K562 (cell line): ENCODE data around the gene TNFRSF18. TPM values are rescaled to one million over a fixed set of nuclear protein-coding genes. Genes with fewer than 3 reads are reported as not detected.

ENCODE experiments used
- ADNP ChIP-seq: fragments of 200-800 bp; sonication (Bioruptor generic); IDR thresholded peaks from 2 replicates; pipeline ENCODE4 v1.6.1; 2016; ENCODE audit warnings: missing genetic modification characterization, missing compliant biosample characterization
- CBFA2T3 ChIP-seq: fragments of 450-650 bp; IDR thresholded peaks from 2 replicates; pipeline ENCODE4 v1.6.1; 2017
- GATAD2B ChIP-seq: fragments of 450-650 bp; IDR thresholded peaks from 2 replicates; pipeline ENCODE4 v1.6.1; 2017; ENCODE audit warnings: mild to moderate bottlenecking, borderline replicate concordance
- HCFC1 ChIP-seq: IDR thresholded peaks from 2 replicates; pipeline ENCODE4 v1.6.1; 2012; ENCODE audit warnings: low read depth, low read length, improper control_type of control experiment
- HMGN3 ChIP-seq: IDR thresholded peaks from 2 replicates; pipeline ENCODE4 v1.6.1; 2011; ENCODE audit warnings: borderline replicate concordance, low read depth, mild to moderate bottlenecking, mixed read lengths, low read length; ENCODE audit not compliant: insufficient read length; ENCODE audit errors: extremely low read depth
- KLF13 ChIP-seq: fragments of 450-650 bp; IDR thresholded peaks from 2 replicates; pipeline ENCODE4 v1.6.1; 2016; ENCODE audit warnings: missing genetic modification characterization, low read depth, mild to moderate bottlenecking, missing compliant biosample characterization, moderate library complexity, borderline replicate concordance
- LARP7 ChIP-seq: fragments of 450-650 bp; IDR thresholded peaks from 2 replicates; pipeline ENCODE4 v1.6.1; 2016
- RBFOX2 ChIP-seq: fragments of 200-400 bp; formaldehyde crosslinking; IDR thresholded peaks from 2 replicates; pipeline ENCODE4 v1.6.1; 2017; ENCODE audit warnings: low read depth, mild to moderate bottlenecking, low read length, moderate library complexity
- SAFB ChIP-seq: fragments of 200-400 bp; formaldehyde crosslinking; IDR thresholded peaks from 2 replicates; pipeline ENCODE4 v1.6.1; 2017; ENCODE audit warnings: low read depth, low read length, borderline replicate concordance
- SNRNP70 ChIP-seq: fragments of 200-400 bp; formaldehyde crosslinking; optimal IDR thresholded peaks from 2 replicates; pipeline ENCODE3; 2017; ENCODE audit warnings: low read depth, low read length
- SPI1 ChIP-seq: IDR thresholded peaks from 2 replicates; pipeline ENCODE4 v1.6.1; 2011; ENCODE audit warnings: low read depth, low read length, control low read depth, borderline replicate concordance
- TAF1 ChIP-seq: IDR thresholded peaks from 2 replicates; pipeline ENCODE4 v1.6.1; 2011; ENCODE audit warnings: mild to moderate bottlenecking, low read length, moderate library complexity; ENCODE audit not compliant: insufficient read depth, control insufficient read depth, severe bottlenecking; ENCODE audit errors: extremely low read depth
- TAF7 ChIP-seq: fragments of 450-650 bp; IDR thresholded peaks from 2 replicates; pipeline ENCODE4 v1.6.1; 2016; ENCODE audit warnings: missing genetic modification characterization, missing compliant biosample characterization
- TRIM24 ChIP-seq, 2 experiments: fragments of 450-650 bp; IDR thresholded peaks; 2 replicates each; pipeline ENCODE4 v1.6.1; 2016
- U2AF1 ChIP-seq: fragments of 200-400 bp; formaldehyde crosslinking; optimal IDR thresholded peaks from 2 replicates; pipeline ENCODE3; 2017; ENCODE audit warnings: mild to moderate bottlenecking, low read depth, low read length, moderate library complexity
- ZBTB33 ChIP-seq: sonication (generic); formaldehyde crosslinking; IDR thresholded peaks from 2 replicates; pipeline ENCODE4 v1.8.1; 2023; ENCODE audit warnings: mild to moderate bottlenecking, missing genetic modification reagents
- ZNF277 ChIP-seq: fragments of 250-450 bp; sonication (Bioruptor Pico); IDR thresholded peaks from 2 replicates; pipeline ENCODE4 v1.8.0; 2022; ENCODE audit warnings: inconsistent platforms, mild to moderate bottlenecking, moderate library complexity, borderline replicate concordance
- ZNF384 ChIP-seq: IDR thresholded peaks from 2 replicates; pipeline ENCODE4 v1.6.1; 2012; ENCODE audit warnings: low read depth, low read length, improper control_type of control experiment
- ZNF436 ChIP-seq: fragments of 250-450, 450-650 bp; sonication (Bioruptor Pico); formaldehyde crosslinking; IDR thresholded peaks from 2 replicates; pipeline ENCODE4 v1.7.0; 2020; ENCODE audit warnings: mild to moderate bottlenecking
- polyA plus RNA-seq, 8 experiments: library from polyadenylated mRNA; depleted of rRNA in 4 of 8; stranded (reverse) in 5 of 8; unstranded in 3 of 8; fragments of >200 nt; fragmentation: Nextera tagmentation in 2 of 8; fragmentation: Illumina TruSeq in 1 of 8; extraction: Ambion mirVana in 2 of 8; extraction: Trizol in 1 of 8; gene quantifications; 2 replicates each; pipeline versions ENCODE4 v1.2.1 to v1.2.3, GENCODE V29; 2011 to 2014; ENCODE audit warnings: inconsistent platforms in 1 of 8, missing spikeins in 1 of 8
- total RNA-seq, 7 experiments: library from RNA; depleted of rRNA in 6 of 7; stranded (reverse); fragments of >200 nt in 6 of 7; fragmentation: Illumina TruSeq in 2 of 7; extraction: Trizol in 2 of 7; gene quantifications; 2 replicates each; pipeline versions ENCODE4 v1.2.1 to v1.2.3, GENCODE V29; 2011 to 2021; ENCODE audit warnings: low replicate concordance in 1 of 7
- TF ChIP-seq, protein P1 (sequence below), 2 experiments: IDR thresholded peaks; 2 replicates each; pipeline ENCODE4 v1.6.1; 2011; ENCODE audit warnings: borderline replicate concordance in 1 of 2, control low read depth in 1 of 2, low read depth in 1 of 2, low read length in 1 of 2, mild to moderate bottlenecking in 1 of 2, mixed read lengths in 1 of 2, moderate library complexity in 1 of 2; ENCODE audit not compliant: insufficient read depth in 1 of 2, insufficient read length in 1 of 2, poor library complexity in 1 of 2, severe bottlenecking in 1 of 2; ENCODE audit errors: extremely low read depth in 1 of 2
- TF ChIP-seq, protein P2 (sequence below): sonication (generic); formaldehyde crosslinking; IDR thresholded peaks from 2 replicates; pipeline ENCODE4 v1.9.0; 2022; ENCODE audit warnings: mild to moderate bottlenecking, missing genetic modification reagents
- TF ChIP-seq, protein P3 (sequence below): fragments of 450-650 bp; IDR thresholded peaks from 2 replicates; pipeline ENCODE4 v1.6.1; 2016; ENCODE audit warnings: missing biosample characterization, missing genetic modification characterization

The TNFRSF18 gene
- total and polyA plus RNA-seq, 9 of the 15 experiments (the other 6 are each of a cell fraction or from before 2014, with no cell fraction given) = 0.24 to 0.27 TPM; not detected in 7

GRCh38 chr1:1208713-1209433 lies 2.5 kb upstream of the TNFRSF18 start (continued):
- TF ChIP-seq, protein P1, sequence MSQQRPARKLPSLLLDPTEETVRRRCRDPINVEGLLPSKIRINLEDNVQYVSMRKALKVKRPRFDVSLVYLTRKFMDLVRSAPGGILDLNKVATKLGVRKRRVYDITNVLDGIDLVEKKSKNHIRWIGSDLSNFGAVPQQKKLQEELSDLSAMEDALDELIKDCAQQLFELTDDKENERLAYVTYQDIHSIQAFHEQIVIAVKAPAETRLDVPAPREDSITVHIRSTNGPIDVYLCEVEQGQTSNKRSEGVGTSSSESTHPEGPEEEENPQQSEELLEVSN (IDR thresholded peaks at IDR 0.05; ENCODE audit: borderline replicate concordance in 1 of 2, extremely low read depth in 1 of 2, insufficient read depth in 1 of 2, insufficient read length in 1 of 2, low read depth in 1 of 2, low read length in 1 of 2, poor library complexity in 1 of 2, severe bottlenecking in 1 of 2) = peak in 1 of 2 experiments; percentile 21
- peak; percentile 51; the same call in 1 of the 2 replicates for TF ChIP-seq CBFA2T3
- TF ChIP-seq ADNP (tag) = no peak
- no peak for TF ChIP-seq TAF7 (tag)
- TF ChIP-seq LARP7 = no peak
- TF ChIP-seq SPI1 = peak; percentile 65
- TF ChIP-seq HCFC1 = no peak
- no peak for TF ChIP-seq ZNF436 (CRISPR knock-in tag)
- TF ChIP-seq KLF13 (tag) = no peak
- no peak for TF ChIP-seq ZNF277
- no peak for TF ChIP-seq U2AF1
- TF ChIP-seq ZBTB33 = peak; percentile 76
- TF ChIP-seq TRIM24 (IDR thresholded peaks at IDR 0.05) = 0 out of 4 replicates have a peak, but pooled peaks of 1 of the 2 experiments have one; percentile 6
- no peak for TF ChIP-seq ZNF384
- no peak for TF ChIP-seq GATAD2B
- TF ChIP-seq RBFOX2 = no peak
- TF ChIP-seq SAFB = 0 out of 2 replicates have a peak, but pooled peaks have one; percentile 56
- TF ChIP-seq SNRNP70 = no peak
- TF ChIP-seq, protein P2, sequence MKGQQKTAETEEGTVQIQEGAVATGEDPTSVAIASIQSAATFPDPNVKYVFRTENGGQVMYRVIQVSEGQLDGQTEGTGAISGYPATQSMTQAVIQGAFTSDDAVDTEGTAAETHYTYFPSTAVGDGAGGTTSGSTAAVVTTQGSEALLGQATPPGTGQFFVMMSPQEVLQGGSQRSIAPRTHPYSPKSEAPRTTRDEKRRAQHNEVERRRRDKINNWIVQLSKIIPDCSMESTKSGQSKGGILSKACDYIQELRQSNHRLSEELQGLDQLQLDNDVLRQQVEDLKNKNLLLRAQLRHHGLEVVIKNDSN = no peak
- TF ChIP-seq HMGN3 = peak; percentile 26
- TF ChIP-seq, protein P3, sequence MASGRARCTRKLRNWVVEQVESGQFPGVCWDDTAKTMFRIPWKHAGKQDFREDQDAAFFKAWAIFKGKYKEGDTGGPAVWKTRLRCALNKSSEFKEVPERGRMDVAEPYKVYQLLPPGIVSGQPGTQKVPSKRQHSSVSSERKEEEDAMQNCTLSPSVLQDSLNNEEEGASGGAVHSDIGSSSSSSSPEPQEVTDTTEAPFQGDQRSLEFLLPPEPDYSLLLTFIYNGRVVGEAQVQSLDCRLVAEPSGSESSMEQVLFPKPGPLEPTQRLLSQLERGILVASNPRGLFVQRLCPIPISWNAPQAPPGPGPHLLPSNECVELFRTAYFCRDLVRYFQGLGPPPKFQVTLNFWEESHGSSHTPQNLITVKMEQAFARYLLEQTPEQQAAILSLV (tag) = no peak
- TF ChIP-seq TAF1 = no peak
